ENCODE data around the gene GAK. TPM values are rescaled to one million over a fixed set of nuclear protein-coding genes. Genes with fewer than 3 reads are reported as not detected.

The GAK gene
- total and polyA plus RNA-seq, 7 donors, result 20.9 to 55.8 (median 36.4) TPM

GRCh38 chr4:958696-959337 lies 26.7 kb upstream of the GAK start:
- Histone ChIP-seq H3K27ac (no peak overlapping the region), H3K27me3 (ENCODE audit: insufficient read depth in 3 of 3, low read length in 2 of 3) (no peaks in the 10 kb centered on the region), H3K4me1 (no peaks in the 10 kb centered on the region), H3K36me3 (ENCODE audit: insufficient read depth in 1 of 2, low read depth in 1 of 2) (peaks cover 2 to 59% of the 10 kb centered on the region in 2 donors), H3K4me3 (no peak overlapping the region), H3K9me3 (no peaks in the 10 kb centered on the region)
- DNase-seq, result peak in 1 of 2 donors; percentile 29
- WGBS, 3 donors, result 80 to 85% (median 83%) methylated on average over 17 of the region's 17 CpGs
- no peak for ATAC-seq
- TF ChIP-seq CTCF (IDR thresholded peaks at IDR 0.05), result no peak
- intact Hi-C loops (cut with DNase I), result no loop called here

GRCh38 chr4:958314-958665 lies 26.2 kb upstream of the GAK start:
- no peak for ATAC-seq

DNA sequence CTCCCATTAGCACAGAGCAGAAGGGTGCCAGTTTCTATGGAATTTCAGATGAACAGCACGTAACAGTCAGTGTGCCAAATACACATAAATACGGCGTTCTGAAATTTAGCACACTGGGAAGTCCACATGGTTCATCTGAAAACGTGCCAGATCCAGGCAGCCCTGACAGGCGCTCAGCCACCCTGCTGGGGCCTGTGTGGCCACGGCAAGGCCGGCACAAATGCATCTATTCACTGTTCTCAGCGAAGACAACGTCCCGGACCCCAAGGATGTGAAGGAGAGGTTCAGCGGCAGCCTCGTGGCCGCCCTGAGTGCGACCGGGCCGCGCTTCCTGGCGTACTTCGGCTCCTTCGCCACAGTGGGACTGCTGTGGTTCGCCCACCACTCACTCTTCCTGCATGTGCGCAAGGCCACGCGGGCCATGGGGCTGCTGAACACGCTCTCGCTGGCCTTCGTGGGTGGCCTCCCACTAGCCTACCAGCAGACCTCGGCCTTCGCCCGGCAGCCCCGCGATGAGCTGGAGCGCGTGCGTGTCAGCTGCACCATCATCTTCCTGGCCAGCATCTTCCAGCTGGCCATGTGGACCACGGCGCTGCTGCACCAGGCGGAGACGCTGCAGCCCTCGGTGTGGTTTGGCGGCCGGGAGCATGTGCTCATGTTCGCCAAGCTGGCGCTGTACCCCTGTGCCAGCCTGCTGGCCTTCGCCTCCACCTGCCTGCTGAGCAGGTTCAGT lies 25.6 kb upstream of the GAK start:
- Histone ChIP-seq H3K9me3 (no peaks in the 10 kb centered on the region), H3K4me1 (no peaks in the 10 kb centered on the region), H3K27ac (no peak overlapping the region), H3K27me3 (ENCODE audit: insufficient read depth in 3 of 3, low read length in 2 of 3) (no peaks in the 10 kb centered on the region), H3K4me3 (no peak overlapping the region), H3K36me3 (ENCODE audit: insufficient read depth in 1 of 2, low read depth in 1 of 2) (peaks cover 2 to 64% of the 10 kb centered on the region in 2 donors)
- peak in 1 of 2 donors; percentile 39 for DNase-seq
- intact Hi-C loops (cut with DNase I), result no loop called here
- no peak for ATAC-seq
- TF ChIP-seq CTCF (IDR thresholded peaks at IDR 0.05), result no peak
- 88 to 90% (median 89%) methylated on average over 40 to 45 of the region's 45 CpGs for WGBS, 3 donors

More at GRCh38 chr4:958314-958665, 26.2 kb upstream of the GAK start:
- Histone ChIP-seq H3K27me3 (ENCODE audit: insufficient read depth in 3 of 3, low read length in 2 of 3) (no peaks in the 10 kb centered on the region), H3K9me3 (no peaks in the 10 kb centered on the region), H3K4me3 (no peak overlapping the region), H3K4me1 (no peaks in the 10 kb centered on the region), H3K27ac (no peak overlapping the region), H3K36me3 (ENCODE audit: insufficient read depth in 1 of 2, low read depth in 1 of 2) (peaks cover 2 to 65% of the 10 kb centered on the region in 2 donors)
- intact Hi-C loops (cut with DNase I), result no loop called here
- DNase-seq, result peak in 1 of 2 donors; percentile 54
- WGBS, 3 donors, result 90 to 93% (median 91%) methylated on average over 17 of the region's 17 CpGs
- no peak for TF ChIP-seq CTCF (IDR thresholded peaks at IDR 0.05)

- 72 to 76% (median 73%) methylated on average over 8 of the region's 8 CpGs for WGBS, 3 donors
- TF ChIP-seq CTCF (IDR thresholded peaks at IDR 0.05), result no peak
- intact Hi-C loops (cut with DNase I), result no loop called here
- DNase-seq (peak in 1 of 2 donors; percentile 31), ATAC-seq (no peak)
- Histone ChIP-seq H3K9me3 (no peaks in the 10 kb centered on the region), H3K4me3 (no peak overlapping the region), H3K36me3 (ENCODE audit: insufficient read depth in 1 of 2, low read depth in 1 of 2) (peaks cover 1 to 58% of the 10 kb centered on the region in 2 donors), H3K27ac (no peak overlapping the region), H3K4me1 (no peaks in the 10 kb centered on the region), H3K27me3 (ENCODE audit: insufficient read depth in 3 of 3, low read length in 2 of 3) (no peaks in the 10 kb centered on the region)
These were observed 25.1 kb upstream of the GAK start for GRCh38 chr4:957231-957580.
